K562 (cell line): ENCODE measurements around the gene NPR1.

ENCODE experiments used
- ARID4B ChIP-seq: sonication (generic); formaldehyde crosslinking; IDR thresholded peaks from 2 replicates; pipeline ENCODE4 v1.8.0; 2022; ENCODE audit warnings: mild to moderate bottlenecking, missing genetic modification reagents
- CTCF ChIP-seq, 3 experiments: IDR thresholded peaks in 2 of 3; conservative IDR thresholded peaks in 1 of 3; 2 replicates each; pipeline ENCODE4 v1.5.1; 2011 to 2012; ENCODE audit warnings: low read length in 3 of 3, mild to moderate bottlenecking in 3 of 3, control low read depth in 2 of 3, improper control_type of control experiment in 1 of 3, inconsistent platforms in 1 of 3, low read depth in 1 of 3, mixed read lengths in 1 of 3, moderate library complexity in 1 of 3; ENCODE audit not compliant: insufficient read depth in 2 of 3
- FOXJ3 ChIP-seq: sonication (generic); formaldehyde crosslinking; IDR thresholded peaks from 2 replicates; pipeline ENCODE4 v1.4.0; 2020; ENCODE audit warnings: mild to moderate bottlenecking, missing genetic modification reagents
- GATA2 ChIP-seq: sonication (generic); formaldehyde crosslinking; IDR thresholded peaks from 2 replicates; pipeline ENCODE4 v1.4.0; 2020; ENCODE audit warnings: mild to moderate bottlenecking, missing genetic modification reagents
- HCFC1 ChIP-seq: IDR thresholded peaks from 2 replicates; pipeline ENCODE4 v1.6.1; 2012; ENCODE audit warnings: low read depth, low read length, improper control_type of control experiment
- NR3C1 ChIP-seq: sonication (generic); formaldehyde crosslinking; IDR thresholded peaks from 2 replicates; pipeline ENCODE4 v1.8.1; 2022; ENCODE audit warnings: missing genetic modification reagents
- POLR2A ChIP-seq: fragments of 450-650 bp; conservative IDR thresholded peaks from 2 replicates; pipeline ENCODE4 v1.6.1; 2016
- POLR2AphosphoS5 ChIP-seq: IDR thresholded peaks from 2 replicates; pipeline ENCODE4 v1.6.1; 2011; ENCODE audit warnings: mild to moderate bottlenecking, low read depth, low read length, moderate library complexity; ENCODE audit not compliant: control insufficient read depth, insufficient read depth
- RBBP5 ChIP-seq: fragments of 200-600 bp; sonication (generic); IDR thresholded peaks from 2 replicates; pipeline ENCODE4 v1.6.1; 2012; ENCODE audit warnings: borderline replicate concordance, mild to moderate bottlenecking, low read length, control low read depth, inconsistent platforms; ENCODE audit not compliant: insufficient read depth, poor library complexity, severe bottlenecking
- RFX5 ChIP-seq: IDR thresholded peaks from 2 replicates; pipeline ENCODE4 v1.6.1; 2011; ENCODE audit warnings: low read depth, mild to moderate bottlenecking, improper control_type of control experiment, low read length
- ZNF561 ChIP-seq: fragments of 450-650 bp; formaldehyde crosslinking; conservative IDR thresholded peaks from 2 replicates; pipeline ENCODE4 v1.4.0; 2020; ENCODE audit warnings: mild to moderate bottlenecking, moderate library complexity
- ZZZ3 ChIP-seq: fragments of 450-650 bp; IDR thresholded peaks from 2 replicates; pipeline ENCODE4 v1.6.1; 2016; ENCODE audit warnings: antibody characterized with exemption, mild to moderate bottlenecking, moderate library complexity

GRCh38 chr1:153635872-153636271, 42.6 kb upstream of the NPR1 start:
- TF ChIP-seq GATA2 (CRISPR knock-in tag) (no peak), POLR2AphosphoS5 (no peak), HCFC1 (no peak), ARID4B (CRISPR knock-in tag) (no peak), FOXJ3 (no peak), RBBP5 (no peak), CTCF (IDR thresholded peaks at IDR 0.05 in 2 of 3, conservative IDR thresholded peaks at IDR 0.05 in 1 of 3; ENCODE audit: insufficient read depth in 2 of 3, low read depth in 1 of 3, low read length in 3 of 3) (no peak), NR3C1 (no peak), ZNF561 (CRISPR knock-in tag) (no peak), RFX5 (no peak), POLR2A (no peak), ZZZ3 (no peak)
